K562 (cell line): ENCODE results near the gene C22orf31.

Experiments
- ADNP ChIP-seq: fragments of 200-800 bp; sonication (Bioruptor generic); IDR thresholded peaks from 2 replicates; pipeline ENCODE4 v1.6.1; 2016; ENCODE audit warnings: missing genetic modification characterization, missing compliant biosample characterization
- BRCA1 ChIP-seq, 2 experiments: fragments of 450-650 bp in 1 of 2; sonication (generic) in 1 of 2; formaldehyde crosslinking in 1 of 2; IDR thresholded peaks; 2 replicates each; pipeline versions ENCODE4 v1.5.0 to v1.6.1; 2017 to 2020; ENCODE audit warnings: mild to moderate bottlenecking in 1 of 2, missing genetic modification reagents in 1 of 2
- CHD1 ChIP-seq: fragments of 200-600 bp; sonication (generic); IDR thresholded peaks from one replicate; pipeline ENCODE4 v1.6.1; 2012; ENCODE audit warnings: mild to moderate bottlenecking, moderate library complexity, low read length, inconsistent platforms
- CTCF ChIP-seq, 3 experiments: IDR thresholded peaks in 2 of 3; conservative IDR thresholded peaks in 1 of 3; 2 replicates each; pipeline ENCODE4 v1.5.1; 2011 to 2012; ENCODE audit warnings: low read length in 3 of 3, mild to moderate bottlenecking in 3 of 3, control low read depth in 2 of 3, improper control_type of control experiment in 1 of 3, inconsistent platforms in 1 of 3, low read depth in 1 of 3, mixed read lengths in 1 of 3, moderate library complexity in 1 of 3; ENCODE audit not compliant: insufficient read depth in 2 of 3
- ETS2 ChIP-seq: IDR thresholded peaks from 2 replicates; pipeline ENCODE4 v1.6.1; 2016; ENCODE audit warnings: borderline replicate concordance, missing genetic modification characterization, mild to moderate bottlenecking, moderate library complexity, missing compliant biosample characterization; ENCODE audit not compliant: poor library complexity, severe bottlenecking
- ETV6 ChIP-seq, 3 experiments: fragments of 150-350 bp in 1 of 3; sonication (generic) in 1 of 3; formaldehyde crosslinking in 1 of 3; IDR thresholded peaks; 2 replicates each; pipeline versions ENCODE4 v1.6.1 to v1.8.0; 2014 to 2022; ENCODE audit warnings: borderline replicate concordance in 2 of 3, low read depth in 2 of 3, antibody characterized with exemption in 1 of 3, low read length in 1 of 3, mild to moderate bottlenecking in 1 of 3, missing genetic modification reagents in 1 of 3
- FOXO4 ChIP-seq: fragments of 450-650 bp; formaldehyde crosslinking; IDR thresholded peaks from 2 replicates; pipeline ENCODE4 v1.4.0; 2020; ENCODE audit warnings: mild to moderate bottlenecking, moderate library complexity
- HNRNPH1 ChIP-seq: fragments of 200-400 bp; formaldehyde crosslinking; optimal IDR thresholded peaks from 2 replicates; pipeline ENCODE3; 2017; ENCODE audit warnings: low read depth, mild to moderate bottlenecking, low read length, moderate library complexity
- LCOR ChIP-seq: sonication (generic); formaldehyde crosslinking; IDR thresholded peaks from 2 replicates; pipeline ENCODE4 v1.8.0; 2022; ENCODE audit warnings: mild to moderate bottlenecking, missing genetic modification reagents
- NBN ChIP-seq: fragments of 450-650 bp; IDR thresholded peaks from 2 replicates; pipeline ENCODE4 v1.6.1; 2016; ENCODE audit warnings: low read depth, mild to moderate bottlenecking
- PBX2 ChIP-seq, 2 experiments: IDR thresholded peaks in 1 of 2; conservative IDR thresholded peaks in 1 of 2; 2 replicates each; pipeline ENCODE4 v1.6.1; 2016; ENCODE audit warnings: low read depth in 2 of 2, mild to moderate bottlenecking in 1 of 2, missing compliant biosample characterization in 1 of 2, missing genetic modification characterization in 1 of 2, moderate library complexity in 1 of 2
- STAT5A ChIP-seq: IDR thresholded peaks from 2 replicates; pipeline ENCODE4 v1.6.1; 2012; ENCODE audit warnings: low read length, inconsistent platforms, borderline replicate concordance
- ZHX1 ChIP-seq: fragments of 150-350 bp; conservative IDR thresholded peaks from 2 replicates; pipeline ENCODE4 v1.6.1; 2014; ENCODE audit warnings: low read length
- ZNF57 ChIP-seq: fragments of 450-650 bp; formaldehyde crosslinking; IDR thresholded peaks from 2 replicates; pipeline ENCODE4 v1.4.0; 2020; ENCODE audit warnings: mild to moderate bottlenecking, moderate library complexity

- TF ChIP-seq PBX2 (CRISPR knock-in tag; IDR thresholded peaks at IDR 0.05; ENCODE audit: low read depth) (no peak), PBX2 (tag; conservative IDR thresholded peaks at IDR 0.05; ENCODE audit: low read depth) (no peak), BRCA1 (IDR thresholded peaks at IDR 0.05) (no peak), BRCA1 (CRISPR knock-in tag; IDR thresholded peaks at IDR 0.05) (no peak), FOXO4 (CRISPR knock-in tag) (no peak), STAT5A (no peak), ETV6 (IDR thresholded peaks at IDR 0.05; ENCODE audit: borderline replicate concordance in 1 of 2, low read depth in 2 of 2, low read length in 1 of 2) (no peak), ETV6 (CRISPR knock-in tag; IDR thresholded peaks at IDR 0.05; ENCODE audit: borderline replicate concordance) (no peak), CTCF (IDR thresholded peaks at IDR 0.05 in 2 of 3, conservative IDR thresholded peaks at IDR 0.05 in 1 of 3; ENCODE audit: insufficient read depth in 2 of 3, low read depth in 1 of 3, low read length in 3 of 3) (no peak), HNRNPH1 (no peak), ADNP (tag) (no peak), CHD1 (no peak), ZHX1 (no peak), NBN (no peak), ZNF57 (no peak), LCOR (CRISPR knock-in tag) (no peak), ETS2 (tag) (no peak)
Measured at GRCh38 chr22:29102300-29102699, 40.7 kb upstream of the C22orf31 start.
